PC-9 (cell line): ENCODE results near the gene SCGB2B2.

Source experiments
- EZH2 ChIP-seq: fragments of 200-600 bp; sonication (generic); IDR thresholded peaks from 2 replicates; pipeline ENCODE4 v1.8.0; 2017; ENCODE audit warnings: antibody characterized with exemption, low read depth
- TF ChIP-seq, protein P1 (sequence below): fragments of 200-600 bp; sonication (generic); conservative IDR thresholded peaks from 2 replicates; pipeline ENCODE4 v1.6.1; 2017; ENCODE audit warnings: mixed run types, antibody characterized with exemption, mild to moderate bottlenecking, moderate library complexity

DNA sequence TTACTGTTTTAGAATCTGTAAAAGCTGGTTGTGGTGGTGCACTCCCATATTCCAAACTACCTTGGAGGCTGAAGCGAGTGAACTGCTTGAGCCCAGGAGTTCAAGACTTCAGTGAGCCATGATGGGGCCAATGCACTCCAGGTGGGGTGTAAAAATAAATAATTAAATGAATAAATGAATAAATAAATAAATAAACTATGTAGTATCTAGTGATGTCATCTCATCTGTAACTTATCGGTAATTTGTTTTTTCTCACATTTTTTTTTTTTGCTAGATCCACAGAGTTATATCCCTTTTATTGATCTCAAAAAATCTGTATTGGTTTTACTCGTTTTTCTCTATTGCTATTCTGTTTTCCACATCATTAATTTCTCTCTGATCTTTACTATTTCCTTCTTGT lies 5.0 kb downstream of the SCGB2B2 start:
- TF ChIP-seq EZH2, result no peak
- TF ChIP-seq, protein P1, sequence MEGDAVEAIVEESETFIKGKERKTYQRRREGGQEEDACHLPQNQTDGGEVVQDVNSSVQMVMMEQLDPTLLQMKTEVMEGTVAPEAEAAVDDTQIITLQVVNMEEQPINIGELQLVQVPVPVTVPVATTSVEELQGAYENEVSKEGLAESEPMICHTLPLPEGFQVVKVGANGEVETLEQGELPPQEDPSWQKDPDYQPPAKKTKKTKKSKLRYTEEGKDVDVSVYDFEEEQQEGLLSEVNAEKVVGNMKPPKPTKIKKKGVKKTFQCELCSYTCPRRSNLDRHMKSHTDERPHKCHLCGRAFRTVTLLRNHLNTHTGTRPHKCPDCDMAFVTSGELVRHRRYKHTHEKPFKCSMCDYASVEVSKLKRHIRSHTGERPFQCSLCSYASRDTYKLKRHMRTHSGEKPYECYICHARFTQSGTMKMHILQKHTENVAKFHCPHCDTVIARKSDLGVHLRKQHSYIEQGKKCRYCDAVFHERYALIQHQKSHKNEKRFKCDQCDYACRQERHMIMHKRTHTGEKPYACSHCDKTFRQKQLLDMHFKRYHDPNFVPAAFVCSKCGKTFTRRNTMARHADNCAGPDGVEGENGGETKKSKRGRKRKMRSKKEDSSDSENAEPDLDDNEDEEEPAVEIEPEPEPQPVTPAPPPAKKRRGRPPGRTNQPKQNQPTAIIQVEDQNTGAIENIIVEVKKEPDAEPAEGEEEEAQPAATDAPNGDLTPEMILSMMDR, result no peak
